WTC11 (cell line): Measurements from ENCODE around the gene ZBTB4. TPM values are rescaled to one million over a fixed set of nuclear protein-coding genes. Genes with fewer than 3 reads are reported as not detected.

ENCODE experiments used
- ATAC-seq: fragments of 200-7000 bp; cut with Tn5 transposase; 2 replicates; pipeline ENCODE4 v1.10.0; 2021; ENCODE audit warnings: mild to moderate bottlenecking, moderate library complexity
- CTCF ChIA-PET: fragments of 300-600 bp; sonication (Branson Sonifier 250); formaldehyde crosslinking; loops from one replicate; lab custom pipeline; 2021; ENCODE audit warnings: antibody characterized with exemption; lab: Charles Lee
- POLR2A ChIA-PET: fragments of 350-600 bp; sonication (Branson Sonifier 250); formaldehyde crosslinking; loops from one replicate; lab custom pipeline; 2021; ENCODE audit warnings: antibody characterized with exemption; lab: Charles Lee
- DNase-seq: peaks from one replicate; pipeline ENCODE4 v3.0.0; 2021; ENCODE audit warnings: low spot score
- H3K27ac Mint-ChIP-seq: 2 replicates; pipeline ENCODE4 v1.8.0; 2021; ENCODE audit warnings: mixed read lengths
- H3K27me3 Mint-ChIP-seq: 2 replicates; pipeline ENCODE4 v1.8.0; 2021; ENCODE audit warnings: low read depth, mild to moderate bottlenecking, moderate library complexity, mixed read lengths
- H3K36me3 Mint-ChIP-seq: 2 replicates; pipeline ENCODE4 v1.8.0; 2021; ENCODE audit warnings: mixed read lengths
- H3K4me1 Mint-ChIP-seq: 2 replicates; pipeline ENCODE4 v1.8.0; 2022; ENCODE audit warnings: mixed read lengths
- H3K4me3 Mint-ChIP-seq: 2 replicates; pipeline ENCODE4 v1.8.0; 2021; ENCODE audit warnings: mild to moderate bottlenecking, moderate library complexity, mixed read lengths
- H3K9me3 Mint-ChIP-seq: 2 replicates; pipeline ENCODE4 v1.8.0; 2021; ENCODE audit warnings: mixed read lengths
- ARID4B ChIP-seq: sonication (generic); formaldehyde crosslinking; IDR thresholded peaks from 2 replicates; pipeline ENCODE4 v1.8.0; 2023; ENCODE audit warnings: missing genetic modification reagents, mild to moderate bottlenecking, borderline replicate concordance
- CDX4 ChIP-seq: fragments of 250-450 bp; sonication (Bioruptor Pico); IDR thresholded peaks from 2 replicates; pipeline ENCODE4 v1.9.0; 2021; ENCODE audit warnings: moderate library complexity, mild to moderate bottlenecking, inconsistent platforms, borderline replicate concordance
- ELF4 ChIP-seq: sonication (generic); formaldehyde crosslinking; IDR thresholded peaks from 2 replicates; pipeline ENCODE4 v1.8.1; 2022; ENCODE audit warnings: low read depth, mild to moderate bottlenecking, moderate library complexity, missing genetic modification reagents
- ETV6 ChIP-seq: sonication (generic); formaldehyde crosslinking; IDR thresholded peaks from 2 replicates; pipeline ENCODE4 v1.8.1; 2022; ENCODE audit warnings: mild to moderate bottlenecking, missing genetic modification reagents
- FOXJ3 ChIP-seq: sonication (generic); formaldehyde crosslinking; IDR thresholded peaks from 2 replicates; pipeline ENCODE4 v1.9.0; 2021; ENCODE audit warnings: missing genetic modification reagents, mild to moderate bottlenecking, borderline replicate concordance
- FOXP4 ChIP-seq: sonication (generic); formaldehyde crosslinking; IDR thresholded peaks from 2 replicates; pipeline ENCODE4 v1.8.0; 2022; ENCODE audit warnings: mild to moderate bottlenecking, missing genetic modification reagents
- JUN ChIP-seq: sonication (generic); formaldehyde crosslinking; IDR thresholded peaks from 2 replicates; pipeline ENCODE4 v1.8.0; 2023; ENCODE audit warnings: mild to moderate bottlenecking, missing genetic modification reagents
- NFYB ChIP-seq: sonication (generic); formaldehyde crosslinking; conservative IDR thresholded peaks from 2 replicates; pipeline ENCODE4 v1.8.0; 2022; ENCODE audit warnings: low read depth, missing genetic modification reagents
- NR2C2 ChIP-seq: sonication (generic); formaldehyde crosslinking; IDR thresholded peaks from 2 replicates; pipeline ENCODE4 v1.8.0; 2022; ENCODE audit warnings: mild to moderate bottlenecking, missing genetic modification reagents
- PRRX2 ChIP-seq: fragments of 250-450 bp; sonication (Bioruptor Pico); IDR thresholded peaks from 2 replicates; pipeline ENCODE4 v1.8.0; 2021; ENCODE audit warnings: mild to moderate bottlenecking
- RELA ChIP-seq: sonication (generic); formaldehyde crosslinking; IDR thresholded peaks from 2 replicates; pipeline ENCODE4 v1.8.1; 2022; ENCODE audit warnings: missing genetic modification reagents, mild to moderate bottlenecking, borderline replicate concordance
- SP1 ChIP-seq: sonication (generic); formaldehyde crosslinking; conservative IDR thresholded peaks from 2 replicates; pipeline ENCODE4 v1.8.1; 2022; ENCODE audit warnings: missing genetic modification reagents
- ZBTB43 ChIP-seq: sonication (generic); formaldehyde crosslinking; IDR thresholded peaks from 2 replicates; pipeline ENCODE4 v1.8.1; 2023; ENCODE audit warnings: mild to moderate bottlenecking, missing genetic modification reagents
- ZNF138 ChIP-seq: sonication (generic); formaldehyde crosslinking; conservative IDR thresholded peaks from 2 replicates; pipeline ENCODE4 v1.8.1; 2022; ENCODE audit warnings: mild to moderate bottlenecking, moderate library complexity, missing genetic modification reagents
- ZNF219 ChIP-seq: sonication (generic); formaldehyde crosslinking; IDR thresholded peaks from 2 replicates; pipeline ENCODE4 v1.8.0; 2023; ENCODE audit warnings: missing genetic modification reagents, mild to moderate bottlenecking, borderline replicate concordance
- ZNF232 ChIP-seq: sonication (generic); formaldehyde crosslinking; IDR thresholded peaks from 2 replicates; pipeline ENCODE4 v1.8.0; 2022; ENCODE audit warnings: mild to moderate bottlenecking, missing genetic modification reagents
- ZSCAN18 ChIP-seq: fragments of 250-450 bp; sonication (Bioruptor Pico); IDR thresholded peaks from 2 replicates; pipeline ENCODE4 v2.1.2; 2022; ENCODE audit warnings: mild to moderate bottlenecking, moderate library complexity
- total RNA-seq: library from RNA; stranded (reverse); gene quantifications from 3 replicates; pipeline ENCODE4 v1.2.3, GENCODE V29; 2021

ZBTB4 gene
- total RNA-seq, 1 experiment from 2014 or later, result 14.6 TPM

GRCh38 chr17:7460850-7461660 lies 18.4 kb downstream of the ZBTB4 start:
- TF ChIP-seq ZBTB43 (CRISPR knock-in tag) (no peak), ARID4B (CRISPR knock-in tag) (no peak), PRRX2 (CRISPR knock-in tag) (no peak), JUN (CRISPR knock-in tag) (no peak), ZNF138 (CRISPR knock-in tag) (no peak), NR2C2 (CRISPR knock-in tag) (no peak), FOXJ3 (no peak), ELF4 (no peak), FOXP4 (CRISPR knock-in tag) (no peak), ZNF219 (CRISPR knock-in tag) (no peak), RELA (CRISPR knock-in tag) (no peak), NFYB (CRISPR knock-in tag) (no peak)
- DNase-seq, result peak; percentile 65
- peak; percentile 82 for ATAC-seq
- Mint-ChIP-seq H3K27me3 (peaks cover 9% of the 10 kb centered on the region), H3K27ac (no peak overlapping the region), H3K9me3 (no peaks in the 10 kb centered on the region), H3K36me3 (no peaks in the 10 kb centered on the region), H3K4me1 (peaks cover 11% of the 10 kb centered on the region), H3K4me3 (no peak overlapping the region)
- ChIA-PET POLR2A (interaction anchor here (0.7 to 1.7 kb wide), 3 partner anchors 19 to 21 kb away, joined by 3 to 5 read pairs (median 3); partner anchors contain the start of genes FGF11, SLC35G6 and ZBTB4), CTCF (interaction anchor here (1.1 to 1.3 kb wide), 3 partner anchors 15 to 105 kb away, joined by 3 to 6 read pairs (median 3); no protein-coding TSS in a partner anchor)

GRCh38 chr17:7459961-7460545 lies 19.4 kb downstream of the ZBTB4 start:
- Mint-ChIP-seq H3K36me3 (no peaks in the 10 kb centered on the region), H3K4me1 (peaks cover 11% of the 10 kb centered on the region), H3K27ac (no peak overlapping the region), H3K27me3 (peaks cover 9% of the 10 kb centered on the region), H3K9me3 (no peaks in the 10 kb centered on the region), H3K4me3 (no peak overlapping the region)
- TF ChIP-seq ZSCAN18, result no peak
- TF ChIP-seq CDX4, result no peak
- no peak for TF ChIP-seq SP1 (CRISPR knock-in tag)
- TF ChIP-seq ARID4B (CRISPR knock-in tag), result no peak
- TF ChIP-seq ETV6 (CRISPR knock-in tag), result no peak
- TF ChIP-seq ZNF232 (CRISPR knock-in tag), result no peak
- TF ChIP-seq ELF4, result no peak
- TF ChIP-seq PRRX2 (CRISPR knock-in tag), result no peak
- ChIA-PET CTCF (interaction anchor here (1.2 to 1.3 kb wide), 2 partner anchors 43 to 104 kb away, joined by 3 read pairs; no protein-coding TSS in a partner anchor), POLR2A (interaction anchor here (1.7 kb wide), 1 partner anchor 20 kb away, joined by 3 read pairs; the partner anchor contains the start of gene FGF11)
- ATAC-seq, result no peak
- DNase-seq, result no peak
